Suprapubic skin (tissue), 4 donors: ENCODE results near the gene FLII.

ENCODE experiments used
- EP300 ChIP-seq: sonication (generic); formaldehyde crosslinking; IDR thresholded peaks from one replicate; pipeline ENCODE4 v1.6.1; 2017; ENCODE audit warnings: antibody characterized with exemption
- POLR2A ChIP-seq, 2 donors: fragments of 450-650 bp; IDR thresholded peaks; one replicate each; pipeline ENCODE4 v1.6.1; 2017; ENCODE audit warnings: antibody characterized with exemption in 2 of 2, mild to moderate bottlenecking in 2 of 2, moderate library complexity in 2 of 2
- POLR2AphosphoS5 ChIP-seq, 3 donors: sonication (generic); formaldehyde crosslinking; IDR thresholded peaks; one replicate each; pipeline ENCODE4 v1.6.1; 2017; ENCODE audit warnings: antibody characterized with exemption in 3 of 3
- TF ChIP-seq, protein P1 (sequence below), 2 donors: fragments of 200-600 bp in 1 of 2; fragments of 450-650 bp in 1 of 2; sonication (generic) in 1 of 2; IDR thresholded peaks; one replicate each; pipeline ENCODE4 v1.5.1; 2016 to 2019; ENCODE audit warnings: antibody characterized with exemption in 2 of 2, mild to moderate bottlenecking in 1 of 2, moderate library complexity in 1 of 2

DNA sequence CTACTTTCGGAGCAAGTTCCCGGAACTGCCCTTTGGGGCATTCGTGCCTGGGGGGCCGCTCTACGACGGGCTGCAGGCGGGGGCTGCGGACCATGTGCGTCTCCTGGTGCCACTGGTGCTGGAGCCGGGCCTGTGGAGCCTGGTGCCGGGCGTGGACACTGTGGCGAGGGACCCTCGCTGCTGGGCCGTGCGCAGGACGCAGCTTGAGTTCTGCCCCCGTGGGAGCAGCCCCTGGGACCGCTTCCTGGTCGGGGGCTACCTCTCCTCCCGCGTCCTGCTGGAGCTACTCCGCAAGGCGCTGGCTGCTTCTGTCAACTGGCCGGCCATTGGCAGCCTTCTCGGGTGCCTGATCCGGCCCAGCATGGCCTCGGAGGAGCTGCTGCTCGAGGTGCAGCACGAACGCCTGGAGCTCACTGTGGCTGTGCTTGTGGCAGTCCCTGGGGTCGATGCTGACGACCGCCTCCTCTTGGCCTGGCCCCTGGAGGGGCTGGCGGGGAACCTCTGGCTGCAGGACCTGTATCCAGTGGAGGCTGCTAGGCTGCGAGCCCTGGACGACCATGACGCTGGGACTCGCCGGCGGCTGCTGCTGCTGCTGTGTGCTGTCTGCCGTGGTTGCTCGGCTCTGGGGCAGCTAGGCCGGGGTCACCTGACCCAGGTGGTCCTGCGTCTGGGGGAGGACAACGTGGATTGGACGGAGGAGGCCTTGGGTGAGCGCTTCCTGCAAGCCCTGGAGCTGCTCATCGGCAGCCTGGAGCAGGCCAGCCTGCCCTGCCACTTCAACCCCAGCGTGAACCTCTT, 5.5 kb upstream of the FLII start:
- TF ChIP-seq POLR2A (IDR thresholded peaks at IDR 0.05), result no peak
- no peak for TF ChIP-seq POLR2AphosphoS5 (IDR thresholded peaks at IDR 0.05)
- TF ChIP-seq, protein P1, sequence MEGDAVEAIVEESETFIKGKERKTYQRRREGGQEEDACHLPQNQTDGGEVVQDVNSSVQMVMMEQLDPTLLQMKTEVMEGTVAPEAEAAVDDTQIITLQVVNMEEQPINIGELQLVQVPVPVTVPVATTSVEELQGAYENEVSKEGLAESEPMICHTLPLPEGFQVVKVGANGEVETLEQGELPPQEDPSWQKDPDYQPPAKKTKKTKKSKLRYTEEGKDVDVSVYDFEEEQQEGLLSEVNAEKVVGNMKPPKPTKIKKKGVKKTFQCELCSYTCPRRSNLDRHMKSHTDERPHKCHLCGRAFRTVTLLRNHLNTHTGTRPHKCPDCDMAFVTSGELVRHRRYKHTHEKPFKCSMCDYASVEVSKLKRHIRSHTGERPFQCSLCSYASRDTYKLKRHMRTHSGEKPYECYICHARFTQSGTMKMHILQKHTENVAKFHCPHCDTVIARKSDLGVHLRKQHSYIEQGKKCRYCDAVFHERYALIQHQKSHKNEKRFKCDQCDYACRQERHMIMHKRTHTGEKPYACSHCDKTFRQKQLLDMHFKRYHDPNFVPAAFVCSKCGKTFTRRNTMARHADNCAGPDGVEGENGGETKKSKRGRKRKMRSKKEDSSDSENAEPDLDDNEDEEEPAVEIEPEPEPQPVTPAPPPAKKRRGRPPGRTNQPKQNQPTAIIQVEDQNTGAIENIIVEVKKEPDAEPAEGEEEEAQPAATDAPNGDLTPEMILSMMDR (IDR thresholded peaks at IDR 0.05), result no peak
- no peak for TF ChIP-seq EP300
